B cell (primary cell): ENCODE measurements around the gene ERBB3.

Experiments used
- CTCF ChIP-seq: fragments of 200-600 bp; IDR thresholded peaks from one replicate; pipeline ENCODE4 v1.8.0; 2022; ENCODE audit warnings: antibody characterized with exemption, mild to moderate bottlenecking
- EZH2 ChIP-seq: IDR thresholded peaks from 2 replicates; pipeline ENCODE4 v1.6.1; 2012; ENCODE audit warnings: borderline replicate concordance, low read depth, mild to moderate bottlenecking, moderate library complexity, low read length; ENCODE audit not compliant: insufficient read depth, poor library complexity, severe bottlenecking

GRCh38 chr12:56080556-56081138 lies 682 bp downstream of the ERBB3 start:
- TF ChIP-seq EZH2 = no peak
- TF ChIP-seq CTCF = no peak
